Left lung (tissue), 14 donors: ENCODE results near the gene SLC9C1. TPM values are rescaled to one million over a fixed set of nuclear protein-coding genes. Genes with fewer than 3 reads are reported as not detected.

Experiments
- ATAC-seq: fragments of 200-7000 bp; cut with Tn5 transposase; one replicate; pipeline ENCODE4 v1.9.1; 2020; ENCODE audit warnings: moderate library complexity
- DNase-seq, 4 donors: peaks; one replicate each; pipeline ENCODE4 v3.0.0-alpha.2; 2013 to 2020
- H3K27ac ChIP-seq, 2 donors: fragments of 200-600 bp; sonication (generic) in 1 of 2; one replicate each; pipeline versions ENCODE4 v1.5.0 to v1.8.0; 2020 to 2021
- H3K27me3 ChIP-seq, 2 donors: fragments of 200-600 bp; sonication (generic) in 1 of 2; one replicate each; pipeline versions ENCODE4 v1.5.0 to v1.8.0; 2020 to 2021
- H3K36me3 ChIP-seq, 2 donors: fragments of 200-600 bp; sonication (generic) in 1 of 2; one replicate each; pipeline versions ENCODE4 v1.5.0 to v1.8.0; 2020 to 2021
- H3K4me1 ChIP-seq, 2 donors: fragments of 200-600 bp; one replicate each; pipeline ENCODE4 v1.8.0; 2021
- H3K4me3 ChIP-seq, 2 donors: fragments of 200-600 bp; sonication (generic) in 1 of 2; one replicate each; pipeline versions ENCODE4 v1.5.0 to v1.8.0; 2020 to 2021; ENCODE audit warnings: mild to moderate bottlenecking in 1 of 2
- H3K9me3 ChIP-seq, 2 donors: fragments of 200-600 bp; sonication (generic) in 1 of 2; one replicate each; pipeline versions ENCODE4 v1.5.0 to v1.8.0; 2020 to 2021
- CTCF ChIP-seq, 2 donors: fragments of 200-600 bp; sonication (generic) in 1 of 2; IDR thresholded peaks; one replicate each; pipeline versions ENCODE4 v1.5.0 to v1.8.0; 2021; ENCODE audit warnings: antibody characterized with exemption in 2 of 2
- intact Hi-C, 2 donors: fragments of 100-400 bp; cut with DNase I; formaldehyde crosslinking; loops; one replicate each; pipeline versions ENCODE4 v1.11.2 to v1.14.2; 2022
- long read RNA-seq, 12 donors: library from polyadenylated mRNA in 2 of 12; unstranded in 2 of 12; transcript quantifications; one replicate each; pipeline ENCODE4 v2.0.0 and lab custom pipeline, GENCODE V29; 2019 to 2026
- polyA plus RNA-seq, 6 donors: library from polyadenylated mRNA; unstranded; fragments of 120-200 nt; gene quantifications; one replicate each; pipeline ENCODE4 v1.2.1, GENCODE V29; 2013; ENCODE audit not compliant: insufficient read length in 6 of 6
- total RNA-seq, 2 donors: library from RNA; stranded (reverse); fragmentation: NEBNext Ultra II Directional; extraction: Animal tissue kit (Norgen Biotek cat#: 25700); gene quantifications; one replicate each; pipeline ENCODE4 v1.2.1, GENCODE V29; 2021
- donor health status: DM: no; HTN: yes; CAD: no.
- donor health status: DM: no; HTN: no; CAD: no.

The SLC9C1 gene
- total RNA-seq (under 1 TPM in 1 of 2 donors, not detected in 1; 0.20 TPM), polyA plus RNA-seq (1 to 10 TPM in 2 of 6 donors, under 1 TPM in 4; 0.54 to 1.3 (median 0.65) TPM)
- long read RNA-seq, donor 1, partial matches to known transcripts = 19 of 19 reads
- long read RNA-seq, donor 1, other reads (novel, unspliced or antisense) = 0 of 19 reads
- long read RNA-seq, donor 2 = 0 reads
- long read RNA-seq, donor 3 = 0 reads
- long read RNA-seq, donor 4 = 0 reads
- long read RNA-seq, donor 5 = 0 reads
- long read RNA-seq, donor 6 = 0 reads
- long read RNA-seq, donor 7 = 0 reads
- long read RNA-seq, donor 8 = 0 reads
- long read RNA-seq, donor 9 = 0 reads
- long read RNA-seq, donor 10 = 0 reads
- long read RNA-seq, donor 11 = 0 reads
- long read RNA-seq, donor 12 = 0 reads

DNA sequence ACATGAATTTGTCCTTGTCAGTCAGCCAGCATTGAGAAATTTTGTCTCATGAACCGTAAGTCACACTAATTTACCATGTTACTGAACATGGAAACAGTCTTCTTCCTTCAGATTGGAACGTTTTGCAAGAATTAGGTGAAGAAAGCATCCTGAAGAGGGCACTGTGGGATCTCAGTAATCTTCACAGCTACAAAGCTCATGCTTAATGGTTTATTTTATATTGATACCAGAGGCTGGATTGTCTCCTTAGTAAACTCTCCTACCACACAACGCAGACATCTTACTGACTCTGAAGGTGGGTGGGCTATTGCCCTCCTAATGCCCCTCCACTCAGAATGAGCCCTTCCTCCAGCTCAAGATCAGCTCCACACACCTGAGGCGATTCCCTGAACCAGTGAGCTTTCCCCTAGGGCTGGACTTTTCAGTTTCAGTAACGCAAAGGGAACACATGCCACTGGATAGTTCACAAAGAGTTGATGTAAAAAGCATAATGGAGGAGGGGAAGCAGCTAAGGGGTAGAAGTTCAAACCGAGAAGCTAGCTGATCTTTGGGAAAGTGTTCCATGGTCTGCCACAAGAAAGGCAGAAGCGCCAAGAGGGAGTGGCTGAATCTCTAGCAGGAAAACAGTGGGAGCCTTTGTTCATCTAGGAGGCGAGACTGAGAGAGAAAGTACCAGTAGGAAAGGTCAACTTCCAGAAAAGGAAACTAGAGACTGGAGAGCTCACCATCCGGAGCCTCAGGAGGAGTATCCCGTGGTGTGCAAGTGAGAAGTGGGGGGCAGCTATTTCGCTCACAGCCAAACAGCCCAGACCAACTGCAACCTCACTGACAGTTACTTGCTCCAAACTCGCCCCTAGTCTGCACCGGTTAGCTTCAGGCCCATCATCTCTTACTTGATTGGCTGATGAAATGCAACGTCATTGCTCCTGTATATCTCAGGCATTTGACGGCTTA lies at the start of gene SLC9C1:
SLC9C1 (minus strand) TSS at position 849 of the 954 bp plus-strand sequence. CDS start 7,425 bp downstream, outside the sequence.
- Histone ChIP-seq H3K9me3 (no peaks in the 10 kb centered on the region), H3K27ac (peak within 1 kb of the TSS; percentile 59 to 77), H3K27me3 (no peaks in the 10 kb centered on the region), H3K4me3 (peak within 1 kb of the TSS; percentile 28), H3K36me3 (no peaks in the 10 kb centered on the region), H3K4me1 (peaks cover 0 to 10% of the 10 kb centered on the region in 2 donors)
- TF ChIP-seq CTCF (IDR thresholded peaks at IDR 0.05) = peak; percentile 39 to 40
- intact Hi-C loops = loop anchor here in 1 of 2 donors (10.0 kb wide), 1 partner anchor 231 kb away; no protein-coding TSS in a partner anchor
- peak in 2 of 4 donors; percentile 72 to 87 for DNase-seq
- peak; percentile 94 for ATAC-seq

DNA sequence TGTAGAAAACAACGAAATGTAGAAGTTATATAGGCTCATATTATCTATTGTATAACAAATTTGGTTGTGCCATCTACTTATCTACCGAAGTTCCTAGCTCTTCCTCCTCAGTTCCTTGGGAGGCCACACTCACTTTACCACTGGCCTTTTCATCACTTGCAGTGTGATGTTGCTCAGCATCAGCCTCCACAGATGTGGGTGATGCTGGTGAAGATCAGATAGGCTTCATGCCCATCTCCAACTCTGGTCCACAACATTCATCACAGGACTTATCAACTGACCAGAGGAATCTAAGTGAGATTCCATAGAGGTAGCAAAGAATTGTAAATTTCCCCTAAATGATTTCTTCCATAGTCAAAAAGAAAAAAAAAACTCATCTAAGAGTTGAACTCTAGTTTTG lies 47.4 kb upstream of the SLC9C1 start:
- no peak overlapping the region for H3K27ac ChIP-seq

DNA sequence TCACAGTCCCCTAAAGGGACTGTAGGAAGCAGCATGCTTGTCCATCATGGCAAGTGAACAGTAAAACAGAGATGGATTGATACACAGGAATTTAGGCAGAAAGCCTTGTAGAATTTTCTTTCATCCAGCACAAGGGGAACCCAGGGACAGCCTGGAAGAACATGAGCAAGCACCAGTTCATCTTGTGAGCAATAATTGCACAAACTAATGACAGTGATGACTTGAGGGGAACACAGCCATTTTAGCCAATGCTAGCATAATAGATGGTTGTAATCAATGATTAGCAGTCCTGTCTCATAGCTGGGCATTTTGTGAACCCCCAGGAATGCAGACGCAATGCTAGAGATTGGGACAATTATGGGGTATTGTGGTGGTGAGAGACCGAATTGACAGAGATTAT lies 45.6 kb upstream of the SLC9C1 start:
- H3K4me1 ChIP-seq = no peaks in the 10 kb centered on the region
- H3K9me3 ChIP-seq = peaks cover 0 to 4% of the 10 kb centered on the region in 2 donors
- H3K27me3 ChIP-seq = no peaks in the 10 kb centered on the region
- H3K4me3 ChIP-seq = no peak overlapping the region
- H3K36me3 ChIP-seq = no peaks in the 10 kb centered on the region
- TF ChIP-seq CTCF (IDR thresholded peaks at IDR 0.05) = no peak
- no peak overlapping the region for H3K27ac ChIP-seq
- intact Hi-C loops = no loop called here
- DNase-seq (no peak), ATAC-seq (no peak)

More for the DNA sequence above, 47.4 kb upstream of the SLC9C1 start:
- intact Hi-C loops = no loop called here
- DNase-seq = no peak
- Histone ChIP-seq H3K4me1 (no peaks in the 10 kb centered on the region), H3K36me3 (no peaks in the 10 kb centered on the region), H3K4me3 (no peak overlapping the region), H3K27me3 (no peaks in the 10 kb centered on the region), H3K9me3 (peaks cover 0 to 4% of the 10 kb centered on the region in 2 donors)
- ATAC-seq = no peak
- TF ChIP-seq CTCF (IDR thresholded peaks at IDR 0.05) = no peak

- Histone ChIP-seq H3K36me3 (no peaks in the 10 kb centered on the region), H3K9me3 (peaks cover 0 to 4% of the 10 kb centered on the region in 2 donors), H3K4me3 (no peak overlapping the region), H3K27ac (no peak overlapping the region), H3K27me3 (peaks cover 0 to 3% of the 10 kb centered on the region in 2 donors), H3K4me1 (peaks cover 0 to 4% of the 10 kb centered on the region in 2 donors)
- no peak for TF ChIP-seq CTCF (IDR thresholded peaks at IDR 0.05)
- DNase-seq (no peak), ATAC-seq (no peak)
- intact Hi-C loops = no loop called here
Observed at GRCh38 chr3:112339134-112339533, 45.1 kb upstream of the SLC9C1 start.

GRCh38 chr3:112338727-112339056 lies 44.7 kb upstream of the SLC9C1 start:
- intact Hi-C loops = no loop called here
- no peak overlapping the region for H3K27ac ChIP-seq
- ATAC-seq (no peak), DNase-seq (no peak)
- H3K4me1 ChIP-seq = peaks cover 0 to 5% of the 10 kb centered on the region in 2 donors
- no peak for TF ChIP-seq CTCF (IDR thresholded peaks at IDR 0.05)
- H3K36me3 ChIP-seq = no peaks in the 10 kb centered on the region
- H3K4me3 ChIP-seq = no peak overlapping the region
- peaks cover 0 to 7% of the 10 kb centered on the region in 2 donors for H3K27me3 ChIP-seq
- H3K9me3 ChIP-seq = no peaks in the 10 kb centered on the region
